Common myeloid progenitor, CD34-positive (primary cell): Measurements from ENCODE around the gene IGLL5.

Experiments used
- CTCF ChIA-PET: fragments of 350-600 bp; sonication (Branson Sonifier 250); formaldehyde crosslinking; loops from one replicate; lab custom pipeline; 2021; ENCODE audit warnings: antibody characterized with exemption; lab: Charles Lee
- POLR2A ChIA-PET: fragments of 350-600 bp; sonication (Branson Sonifier 250); formaldehyde crosslinking; loops from one replicate; lab custom pipeline; 2021; ENCODE audit warnings: antibody characterized with exemption; lab: Charles Lee
- DNase-seq, 3 donors: peaks; one replicate each; pipeline versions ENCODE4 v3.0.0 to v3.0.0-alpha.2; 2013
- H3K27ac ChIP-seq, 2 experiments: 1 replicate in 1 of 2; 2 replicates in 1 of 2; pipeline ENCODE4 v1.7.0; 2013; ENCODE audit warnings: inconsistent platforms in 2 of 2, low read length in 2 of 2, mild to moderate bottlenecking in 2 of 2, low read depth in 1 of 2, moderate library complexity in 1 of 2; ENCODE audit not compliant: severe bottlenecking in 2 of 2, insufficient read depth in 1 of 2, poor library complexity in 1 of 2
- H3K27me3 ChIP-seq, 5 experiments: replicated peaks in 2 of 5; 1 replicate in 3 of 5; 2 replicates in 2 of 5; pipeline versions ENCODE4 v1.6.1 to v1.7.0; 2013; ENCODE audit warnings: low read length in 4 of 5, mild to moderate bottlenecking in 2 of 5, moderate library complexity in 2 of 5, inconsistent platforms in 1 of 5; ENCODE audit not compliant: insufficient read depth in 5 of 5, control insufficient read depth in 4 of 5
- H3K36me3 ChIP-seq, 4 experiments: 1 replicate in 2 of 4; 2 replicates in 2 of 4; pipeline versions ENCODE4 v1.6.1 to v1.7.0; 2013; ENCODE audit warnings: low read length in 3 of 4, control low read depth in 1 of 4, mild to moderate bottlenecking in 1 of 4; ENCODE audit not compliant: control insufficient read depth in 4 of 4, insufficient read depth in 4 of 4
- H3K4me1 ChIP-seq, 4 experiments: 1 replicate in 3 of 4; 2 replicates in 1 of 4; pipeline versions ENCODE4 v1.6.1 to v1.7.1; 2013; ENCODE audit warnings: low read length in 3 of 4, mild to moderate bottlenecking in 3 of 4, control low read depth in 1 of 4, inconsistent platforms in 1 of 4, moderate library complexity in 1 of 4; ENCODE audit not compliant: control insufficient read depth in 4 of 4, insufficient read depth in 4 of 4; ENCODE audit errors: control extremely low read depth in 1 of 4
- H3K4me3 ChIP-seq, 7 experiments: 1 replicate in 4 of 7; 2 replicates in 3 of 7; pipeline versions ENCODE4 v1.5.1 to v1.7.0; 2013; ENCODE audit warnings: mild to moderate bottlenecking in 7 of 7, low read length in 6 of 7, moderate library complexity in 6 of 7, inconsistent platforms in 2 of 7, low read depth in 2 of 7, control low read depth in 1 of 7; ENCODE audit not compliant: insufficient read depth in 4 of 7, control insufficient read depth in 1 of 7; ENCODE audit errors: extremely low read depth in 1 of 7
- H3K9me3 ChIP-seq, 5 experiments: 1 replicate in 4 of 5; 2 replicates in 1 of 5; pipeline versions ENCODE4 v1.6.1 to v1.7.1; 2013; ENCODE audit warnings: low read length in 4 of 5, mild to moderate bottlenecking in 2 of 5, inconsistent platforms in 1 of 5, low read depth in 1 of 5, moderate library complexity in 1 of 5; ENCODE audit not compliant: control insufficient read depth in 4 of 5, insufficient read depth in 2 of 5; ENCODE audit errors: control extremely low read depth in 1 of 5
- WGBS: methylation state at CpG from one replicate; pipeline ENCODE4 v1.1.5; 2013; ENCODE audit not compliant: insufficient coverage; 5-methylcytosine and 5-hydroxymethylcytosine counted together

IGLL5 gene

GRCh38 chr22:22924369-22925145 is 36.9 kb downstream of the IGLL5 start:
- 97% methylated on average over 3 of the region's 9 CpGs for WGBS
- H3K27me3 ChIP-seq, result no peaks in the 10 kb centered on the region
- H3K4me1 ChIP-seq, result peaks cover 5 to 36% (median 21%) of the 10 kb centered on the region in 4 experiments
- H3K4me3 ChIP-seq, result no peak overlapping the region
- H3K9me3 ChIP-seq, result no peaks in the 10 kb centered on the region
- ChIA-PET POLR2A (no interaction called here), CTCF (no interaction called here)
- no peak overlapping the region for H3K27ac ChIP-seq
- no peaks in the 10 kb centered on the region for H3K36me3 ChIP-seq
- DNase-seq, result no peak

GRCh38 chr22:22925146-22925804 is 37.7 kb downstream of the IGLL5 start:
- Histone ChIP-seq H3K36me3 (no peaks in the 10 kb centered on the region), H3K27ac (no peak overlapping the region), H3K4me1 (peaks cover 5 to 43% (median 26%) of the 10 kb centered on the region in 4 experiments), H3K9me3 (no peaks in the 10 kb centered on the region), H3K4me3 (no peak overlapping the region), H3K27me3 (no peaks in the 10 kb centered on the region)
- POLR2A ChIA-PET, result no interaction called here
- DNase-seq, result no peak
- CTCF ChIA-PET, result no interaction called here
- 98% methylated on average over 12 of the region's 14 CpGs for WGBS

GRCh38 chr22:22925805-22926369 is 38.3 kb downstream of the IGLL5 start:
- no peak overlapping the region for H3K27ac ChIP-seq
- H3K27me3 ChIP-seq, result no peaks in the 10 kb centered on the region
- H3K36me3 ChIP-seq, result no peaks in the 10 kb centered on the region
- no peaks in the 10 kb centered on the region for H3K9me3 ChIP-seq
- 84% methylated on average over 6 of the region's 8 CpGs for WGBS
- no peak for DNase-seq
- ChIA-PET POLR2A (no interaction called here), CTCF (no interaction called here)
- H3K4me1 ChIP-seq, result peaks cover 5 to 49% (median 29%) of the 10 kb centered on the region in 4 experiments
- H3K4me3 ChIP-seq, result no peak overlapping the region

GRCh38 chr22:22926370-22927195 is 39.0 kb downstream of the IGLL5 start:
- Histone ChIP-seq H3K9me3 (no peaks in the 10 kb centered on the region), H3K27me3 (no peaks in the 10 kb centered on the region), H3K36me3 (no peaks in the 10 kb centered on the region), H3K4me3 (no peak overlapping the region), H3K27ac (no peak overlapping the region), H3K4me1 (peaks cover 5 to 56% (median 31%) of the 10 kb centered on the region in 4 experiments)
- WGBS, result 77% methylated on average over 9 of the region's 13 CpGs
- DNase-seq, result no peak
- ChIA-PET CTCF (no interaction called here), POLR2A (no interaction called here)

GRCh38 chr22:22927196-22927887 is 39.7 kb downstream of the IGLL5 start:
- no peaks in the 10 kb centered on the region for H3K36me3 ChIP-seq
- no peaks in the 10 kb centered on the region for H3K27me3 ChIP-seq
- H3K4me3 ChIP-seq, result no peak overlapping the region
- POLR2A ChIA-PET, result no interaction called here
- DNase-seq, result no peak
- no peak overlapping the region for H3K27ac ChIP-seq
- no peaks in the 10 kb centered on the region for H3K9me3 ChIP-seq
- CTCF ChIA-PET, result no interaction called here
- 98% methylated on average over 15 of the region's 21 CpGs for WGBS
- H3K4me1 ChIP-seq, result peaks cover 5 to 63% (median 31%) of the 10 kb centered on the region in 4 experiments

- Histone ChIP-seq H3K4me3 (no peak overlapping the region), H3K9me3 (no peaks in the 10 kb centered on the region), H3K36me3 (no peaks in the 10 kb centered on the region), H3K27me3 (no peaks in the 10 kb centered on the region), H3K27ac (no peak overlapping the region), H3K4me1 (peaks cover 5 to 66% (median 31%) of the 10 kb centered on the region in 4 experiments)
- ChIA-PET POLR2A (no interaction called here), CTCF (interaction anchor here (1.1 to 1.7 kb wide), 3 partner anchors 13 to 44 kb away, joined by 3 to 7 read pairs (median 5); no protein-coding TSS in a partner anchor)
- 74% methylated on average over 6 of the region's 7 CpGs for WGBS
- DNase-seq, result peak in 1 of 3 donors; percentile 29
Measured at GRCh38 chr22:22927888-22928665, 40.5 kb downstream of the IGLL5 start.
